Hematopoietic multipotent progenitor cell (in vitro differentiated cells): ENCODE results near the gene RPL36A. TPM values are rescaled to one million over a fixed set of nuclear protein-coding genes. Genes with fewer than 3 reads are reported as not detected.

Experiments
- DNase-seq, 3 donors: peaks; one replicate each; pipeline ENCODE4 v3.0.0-alpha.2; 2011 to 2015; ENCODE audit warnings: low read depth in 2 of 3, low spot score in 2 of 3
- total RNA-seq: library from RNA; depleted of rRNA; stranded (reverse); fragments of >200 nt; gene quantifications from one replicate; pipeline ENCODE4 v1.2.3, GENCODE V29; 2012

Gene RPL36A
- total RNA-seq, 1 donor = 71.6 TPM

DNA sequence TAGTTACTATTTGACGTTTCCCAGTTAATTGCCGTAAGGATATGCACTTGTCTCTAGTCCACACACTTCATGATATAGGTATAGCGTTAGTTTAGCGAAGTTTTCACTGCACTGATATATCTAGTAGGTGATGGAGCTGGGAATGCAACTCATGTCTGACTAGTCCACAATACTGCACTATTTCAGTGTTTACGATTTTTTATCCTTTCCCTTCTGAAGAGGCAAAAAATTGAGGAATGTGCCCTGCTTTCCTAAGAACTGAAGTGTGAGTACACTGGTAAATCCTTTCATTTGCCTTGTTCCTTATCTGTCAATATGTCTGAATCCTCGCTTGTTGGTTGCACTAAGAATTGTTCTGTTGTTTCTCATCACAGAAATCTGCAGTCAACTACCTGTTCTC lies 1.0 kb downstream of the RPL36A start:
- no peak for DNase-seq

- no peak for DNase-seq
Measured at GRCh38 chrX:101393530-101394305, 2.9 kb downstream of the RPL36A start.

GRCh38 chrX:101394372-101394771 lies 3.6 kb downstream of the RPL36A start:
- DNase-seq = no peak

- DNase-seq = no peak
Measured at GRCh38 chrX:101395789-101396188, 5.0 kb downstream of the RPL36A start.

- no peak for DNase-seq
Measured at GRCh38 chrX:101397779-101398178, 7.0 kb downstream of the RPL36A start.

- no peak for DNase-seq
Measured at GRCh38 chrX:101398694-101399093, 7.9 kb downstream of the RPL36A start.

- DNase-seq = no peak
Measured at GRCh38 chrX:101399825-101400224, 9.0 kb downstream of the RPL36A start.

- peak in 1 of 3 donors; percentile 54 for DNase-seq
Measured at GRCh38 chrX:101407167-101407747, 16.4 kb downstream of the RPL36A start.

GRCh38 chrX:101407748-101408531 lies 17.1 kb downstream of the RPL36A start, which contains the start of the genes GLA and HNRNPH2:
Gene GLA, minus strand, starts transcription at chrX:101407925. Its CDS starts 22 bp downstream, at chrX:101407903.
Gene HNRNPH2, plus strand, starts transcription at chrX:101408222. Its CDS starts 3,767 bp downstream, at chrX:101411989.
- DNase-seq = peak; percentile 80 to 97 (median 93)

- DNase-seq = no peak
Measured at GRCh38 chrX:101408532-101408841, 17.7 kb downstream of the RPL36A start.

DNA sequence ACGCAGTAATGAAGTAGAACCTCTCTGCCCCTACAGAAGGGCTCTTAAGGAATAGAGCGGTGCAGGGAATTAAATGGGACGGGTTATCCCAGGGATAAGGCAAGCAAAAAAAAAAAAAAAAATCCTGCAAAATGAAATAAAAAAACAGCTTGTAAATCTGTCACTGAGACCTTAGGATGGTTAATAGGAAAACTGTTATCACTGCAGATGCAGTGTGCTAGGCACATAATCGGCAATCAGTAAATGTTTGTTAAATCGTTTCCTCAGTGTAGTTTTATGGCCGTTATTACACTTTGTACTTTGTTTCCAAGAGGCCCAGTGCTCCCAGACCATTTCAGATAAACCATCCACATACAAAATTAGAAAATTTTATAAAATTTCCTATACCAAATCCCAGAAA lies 18.2 kb downstream of the RPL36A start:
- no peak for DNase-seq

DNA sequence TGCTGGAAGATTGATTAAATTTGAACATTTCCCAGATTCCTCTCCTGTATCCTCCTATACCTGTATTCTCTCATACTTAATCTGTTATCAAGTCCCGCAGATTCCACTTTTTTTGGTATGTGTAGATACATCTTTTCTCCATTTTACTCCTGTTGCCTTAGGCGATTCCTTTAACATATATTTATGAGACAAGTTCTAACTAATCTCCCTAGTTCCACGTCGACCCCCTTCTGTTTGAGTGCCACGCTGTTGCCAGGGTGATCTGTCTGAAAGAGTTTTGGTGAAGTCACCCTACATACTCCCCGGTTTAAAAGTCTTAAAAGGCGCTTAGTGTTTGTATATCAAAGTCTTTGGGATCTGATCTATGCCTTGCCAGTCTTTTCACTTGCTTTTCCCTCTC lies 19.6 kb downstream of the RPL36A start:
- DNase-seq = no peak

- DNase-seq = no peak
Measured at GRCh38 chrX:101411984-101412383, 21.2 kb downstream of the RPL36A start.

DNA sequence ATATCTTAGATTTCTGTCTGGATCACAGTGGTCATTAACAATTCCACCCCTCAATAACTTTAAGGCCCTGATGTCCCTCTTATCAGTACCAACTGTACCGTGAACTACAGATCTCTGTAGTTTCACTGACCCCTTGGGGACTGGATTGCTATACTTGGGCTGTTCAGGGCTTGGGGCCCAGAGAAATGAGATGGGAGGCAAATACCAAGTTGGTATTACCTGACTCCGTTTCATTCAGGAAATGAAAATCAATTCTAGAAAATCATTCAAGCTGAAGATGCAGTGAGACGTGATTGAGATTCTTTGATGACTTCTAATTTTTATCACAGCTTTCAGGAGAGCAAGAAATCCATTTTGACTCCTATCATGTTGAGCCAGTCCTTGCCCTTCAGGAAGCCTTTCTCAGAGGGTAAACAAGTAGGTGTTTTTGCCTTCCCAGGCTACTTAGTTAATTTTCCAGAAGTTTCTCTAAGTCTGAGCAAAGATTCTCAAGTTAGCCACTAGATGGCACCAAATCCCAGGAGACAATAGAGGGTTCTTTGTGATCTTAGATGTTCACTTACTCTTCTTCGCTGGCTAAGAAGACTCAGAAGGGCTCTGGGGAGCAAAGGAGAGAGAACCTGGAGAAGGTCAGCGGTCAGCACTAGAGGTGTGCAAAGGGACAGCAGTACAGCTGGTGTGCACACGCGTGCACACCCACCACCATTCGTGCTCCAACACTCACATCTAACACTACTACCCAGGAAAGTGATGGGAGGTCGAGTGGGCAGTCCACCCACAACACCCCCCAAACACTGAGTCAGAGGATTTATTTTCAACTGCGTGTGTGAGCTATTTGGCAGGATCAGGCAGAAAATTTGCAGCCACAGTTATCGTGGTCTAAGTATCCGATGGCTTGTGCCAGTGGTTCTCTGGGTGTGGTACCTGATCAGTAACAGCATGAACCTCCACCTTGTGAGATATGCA lies 24.7 kb downstream of the RPL36A start:
- DNase-seq = peak in 2 of 3 donors; percentile 55 to 82

DNA sequence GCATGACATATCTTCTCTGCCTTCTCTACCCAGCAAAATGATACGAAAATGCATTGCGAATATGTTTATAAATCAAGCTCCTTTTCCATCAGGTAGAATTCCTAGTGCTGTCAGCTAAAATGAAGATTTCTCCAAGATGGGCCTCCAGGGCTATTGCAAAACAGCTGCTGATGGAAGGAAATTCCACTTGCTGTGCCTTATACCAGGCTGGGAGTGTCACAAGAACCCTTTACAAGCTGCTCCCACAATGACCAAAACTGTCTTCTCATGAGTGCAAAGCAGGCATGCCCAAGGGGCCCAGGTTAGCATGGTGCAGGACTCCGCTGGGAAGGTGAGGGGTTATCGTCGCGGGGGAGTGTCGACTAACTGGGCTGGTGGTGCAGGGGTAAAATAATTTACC lies 25.9 kb downstream of the RPL36A start:
- DNase-seq = no peak

- DNase-seq = no peak
Measured at GRCh38 chrX:101417190-101417589, 26.4 kb downstream of the RPL36A start.

GRCh38 chrX:101417981-101418841 lies 27.4 kb downstream of the RPL36A start:
- DNase-seq = peak in 1 of 3 donors; percentile 44

DNA sequence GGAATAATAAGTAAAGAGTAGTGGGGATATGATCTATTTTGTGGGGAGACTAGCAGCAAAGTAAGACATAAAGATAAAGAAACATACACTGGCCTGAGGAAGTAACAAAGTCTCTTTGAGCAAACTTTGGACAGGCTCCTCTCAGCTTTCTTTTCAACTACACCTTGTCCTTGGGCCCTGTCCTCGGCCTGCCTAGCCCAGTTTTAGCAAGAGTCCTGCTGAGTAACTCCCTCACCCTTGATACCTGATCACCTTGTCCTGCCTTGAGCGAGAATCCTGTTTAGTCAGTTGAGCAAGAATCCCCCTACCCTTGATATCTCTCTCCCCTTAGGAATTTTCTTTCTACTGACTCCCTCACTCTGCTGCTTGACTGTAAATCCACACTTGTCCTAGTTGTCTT lies 28.7 kb downstream of the RPL36A start:
- DNase-seq = no peak

DNA sequence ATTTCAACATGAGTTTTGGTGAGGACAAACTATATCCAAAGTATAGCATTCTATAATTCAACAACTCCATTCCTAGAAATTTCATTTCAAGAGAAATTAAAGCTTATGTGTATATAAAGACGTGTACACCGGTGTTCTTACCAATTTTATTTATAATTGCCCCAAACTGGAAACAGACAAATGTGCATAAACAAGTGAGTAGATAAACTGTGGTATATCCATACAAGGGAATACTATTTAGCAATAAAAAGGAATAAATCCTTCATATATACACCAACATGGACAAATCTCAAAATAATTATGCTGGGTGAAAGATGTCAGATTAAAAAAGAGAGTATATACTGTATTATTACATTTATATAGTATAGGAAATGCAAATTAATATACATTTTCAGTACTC lies 37.1 kb downstream of the RPL36A start:
- DNase-seq = no peak
